ENCODE results near the gene PTPRS.

Gene PTPRS

DNA sequence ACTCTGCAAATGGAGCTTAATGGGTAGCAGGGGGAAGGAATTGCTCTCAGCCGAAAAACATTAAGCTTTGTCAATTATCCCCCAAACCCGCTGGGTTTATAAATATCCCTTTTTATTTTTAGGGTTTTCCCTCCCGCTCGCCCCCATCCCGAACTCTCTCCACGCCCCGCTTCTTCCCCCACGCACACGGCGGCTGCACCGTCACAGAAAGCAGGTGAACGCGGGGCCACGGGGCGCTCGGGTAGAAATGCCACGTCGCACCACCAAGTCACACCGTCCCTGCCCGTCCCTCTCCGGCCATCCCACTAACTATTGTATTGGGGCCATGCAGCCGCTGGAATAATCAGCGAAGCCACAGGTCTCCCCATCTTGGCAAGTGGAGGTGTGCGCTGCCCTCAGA, 3.5 kb downstream of the PTPRS start:
- no peak for TF ChIP-seq FOXP2 (optimal IDR thresholded peaks at IDR 0.05; ENCODE audit: borderline replicate concordance, extremely low read depth, extremely low read length, insufficient read depth)
- TF ChIP-seq, protein P1, sequence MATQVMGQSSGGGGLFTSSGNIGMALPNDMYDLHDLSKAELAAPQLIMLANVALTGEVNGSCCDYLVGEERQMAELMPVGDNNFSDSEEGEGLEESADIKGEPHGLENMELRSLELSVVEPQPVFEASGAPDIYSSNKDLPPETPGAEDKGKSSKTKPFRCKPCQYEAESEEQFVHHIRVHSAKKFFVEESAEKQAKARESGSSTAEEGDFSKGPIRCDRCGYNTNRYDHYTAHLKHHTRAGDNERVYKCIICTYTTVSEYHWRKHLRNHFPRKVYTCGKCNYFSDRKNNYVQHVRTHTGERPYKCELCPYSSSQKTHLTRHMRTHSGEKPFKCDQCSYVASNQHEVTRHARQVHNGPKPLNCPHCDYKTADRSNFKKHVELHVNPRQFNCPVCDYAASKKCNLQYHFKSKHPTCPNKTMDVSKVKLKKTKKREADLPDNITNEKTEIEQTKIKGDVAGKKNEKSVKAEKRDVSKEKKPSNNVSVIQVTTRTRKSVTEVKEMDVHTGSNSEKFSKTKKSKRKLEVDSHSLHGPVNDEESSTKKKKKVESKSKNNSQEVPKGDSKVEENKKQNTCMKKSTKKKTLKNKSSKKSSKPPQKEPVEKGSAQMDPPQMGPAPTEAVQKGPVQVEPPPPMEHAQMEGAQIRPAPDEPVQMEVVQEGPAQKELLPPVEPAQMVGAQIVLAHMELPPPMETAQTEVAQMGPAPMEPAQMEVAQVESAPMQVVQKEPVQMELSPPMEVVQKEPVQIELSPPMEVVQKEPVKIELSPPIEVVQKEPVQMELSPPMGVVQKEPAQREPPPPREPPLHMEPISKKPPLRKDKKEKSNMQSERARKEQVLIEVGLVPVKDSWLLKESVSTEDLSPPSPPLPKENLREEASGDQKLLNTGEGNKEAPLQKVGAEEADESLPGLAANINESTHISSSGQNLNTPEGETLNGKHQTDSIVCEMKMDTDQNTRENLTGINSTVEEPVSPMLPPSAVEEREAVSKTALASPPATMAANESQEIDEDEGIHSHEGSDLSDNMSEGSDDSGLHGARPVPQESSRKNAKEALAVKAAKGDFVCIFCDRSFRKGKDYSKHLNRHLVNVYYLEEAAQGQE (IDR thresholded peaks at IDR 0.05; ENCODE audit: insufficient read depth in 1 of 2, low read depth in 2 of 2, low read length in 2 of 2), result no peak
- TF ChIP-seq POLR2AphosphoS5 (IDR thresholded peaks at IDR 0.05; ENCODE audit: low read depth, low read length), result no peak
- no peak for TF ChIP-seq SIN3A (IDR thresholded peaks at IDR 0.05; ENCODE audit: borderline replicate concordance, insufficient read depth, low read length)
- no peak for TF ChIP-seq TAF1 (IDR thresholded peaks at IDR 0.05; ENCODE audit: borderline replicate concordance, insufficient read depth, low read length)

DNA sequence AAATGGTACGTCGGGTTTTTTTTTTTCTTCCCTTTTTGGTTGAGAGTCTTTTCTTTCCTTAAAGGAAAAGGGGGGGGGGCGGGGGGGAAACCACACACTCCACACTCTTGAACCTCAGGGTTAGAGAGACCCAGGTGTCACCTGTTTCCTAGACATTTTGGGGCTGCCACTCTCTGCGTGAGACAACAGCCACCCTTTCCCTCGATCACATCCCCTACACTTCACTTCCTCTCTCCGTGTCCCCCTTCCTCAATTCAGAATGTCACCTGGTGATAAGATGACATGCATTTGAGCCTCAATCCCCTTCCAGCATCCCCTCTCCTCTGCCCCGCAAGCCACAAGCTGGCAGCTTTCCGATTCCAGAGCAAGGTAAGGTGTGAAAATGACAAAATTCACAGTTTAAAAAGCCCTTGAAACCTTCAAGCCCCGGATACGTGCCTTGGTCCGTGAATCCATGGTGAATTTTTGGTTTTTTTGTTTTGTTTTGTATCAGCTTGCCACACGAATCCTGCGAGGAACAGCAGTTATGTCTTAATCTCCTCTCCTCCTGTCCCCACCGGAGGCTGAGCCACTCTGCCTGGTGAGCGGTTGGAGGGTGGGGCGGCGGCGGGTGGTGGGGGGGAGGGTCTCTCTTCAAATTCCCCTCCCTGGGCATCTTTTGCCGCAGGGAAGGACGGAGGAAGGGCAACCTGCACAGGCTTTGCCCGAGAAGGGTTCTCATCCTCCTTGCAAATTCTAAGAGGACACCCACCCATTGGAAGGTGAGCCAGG, 4.2 kb downstream of the PTPRS start:
- TF ChIP-seq FOXP2 (optimal IDR thresholded peaks at IDR 0.05; ENCODE audit: borderline replicate concordance, extremely low read depth, extremely low read length, insufficient read depth), result no peak
- no peak for TF ChIP-seq POLR2AphosphoS5 (IDR thresholded peaks at IDR 0.05; ENCODE audit: low read depth, low read length)
- TF ChIP-seq, protein P1 (IDR thresholded peaks at IDR 0.05; ENCODE audit: insufficient read depth in 1 of 2, low read depth in 2 of 2, low read length in 2 of 2), result no peak
- no peak for TF ChIP-seq SIN3A (IDR thresholded peaks at IDR 0.05; ENCODE audit: borderline replicate concordance, insufficient read depth, low read length)
- no peak for TF ChIP-seq TAF1 (IDR thresholded peaks at IDR 0.05; ENCODE audit: borderline replicate concordance, insufficient read depth, low read length)

DNA sequence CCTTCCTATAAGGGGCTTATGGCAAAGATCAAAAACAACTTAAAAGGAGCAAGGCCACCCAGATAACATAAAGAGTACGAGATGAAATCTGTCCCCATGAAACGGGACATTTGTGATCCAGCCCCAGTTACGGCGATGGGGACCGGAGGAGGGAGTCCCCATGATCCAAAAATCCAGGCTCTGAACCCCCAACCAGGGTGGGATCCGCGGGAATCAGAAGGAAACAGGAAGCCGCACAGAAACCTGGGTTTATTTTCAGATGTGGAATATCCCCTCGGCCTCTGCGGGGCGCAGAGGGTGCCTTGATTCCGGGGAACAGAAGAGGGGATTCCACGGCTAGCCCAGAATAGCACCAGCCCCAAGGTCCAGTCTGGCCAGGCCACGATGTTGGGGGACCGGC, 5.0 kb downstream of the PTPRS start:
- no peak for TF ChIP-seq POLR2AphosphoS5 (IDR thresholded peaks at IDR 0.05; ENCODE audit: low read depth, low read length)
- no peak for TF ChIP-seq TAF1 (IDR thresholded peaks at IDR 0.05; ENCODE audit: borderline replicate concordance, insufficient read depth, low read length)
- no peak for TF ChIP-seq FOXP2 (optimal IDR thresholded peaks at IDR 0.05; ENCODE audit: borderline replicate concordance, extremely low read depth, extremely low read length, insufficient read depth)
- TF ChIP-seq, protein P1 (IDR thresholded peaks at IDR 0.05; ENCODE audit: insufficient read depth in 1 of 2, low read depth in 2 of 2, low read length in 2 of 2), result no peak
- no peak for TF ChIP-seq SIN3A (IDR thresholded peaks at IDR 0.05; ENCODE audit: borderline replicate concordance, insufficient read depth, low read length)

DNA sequence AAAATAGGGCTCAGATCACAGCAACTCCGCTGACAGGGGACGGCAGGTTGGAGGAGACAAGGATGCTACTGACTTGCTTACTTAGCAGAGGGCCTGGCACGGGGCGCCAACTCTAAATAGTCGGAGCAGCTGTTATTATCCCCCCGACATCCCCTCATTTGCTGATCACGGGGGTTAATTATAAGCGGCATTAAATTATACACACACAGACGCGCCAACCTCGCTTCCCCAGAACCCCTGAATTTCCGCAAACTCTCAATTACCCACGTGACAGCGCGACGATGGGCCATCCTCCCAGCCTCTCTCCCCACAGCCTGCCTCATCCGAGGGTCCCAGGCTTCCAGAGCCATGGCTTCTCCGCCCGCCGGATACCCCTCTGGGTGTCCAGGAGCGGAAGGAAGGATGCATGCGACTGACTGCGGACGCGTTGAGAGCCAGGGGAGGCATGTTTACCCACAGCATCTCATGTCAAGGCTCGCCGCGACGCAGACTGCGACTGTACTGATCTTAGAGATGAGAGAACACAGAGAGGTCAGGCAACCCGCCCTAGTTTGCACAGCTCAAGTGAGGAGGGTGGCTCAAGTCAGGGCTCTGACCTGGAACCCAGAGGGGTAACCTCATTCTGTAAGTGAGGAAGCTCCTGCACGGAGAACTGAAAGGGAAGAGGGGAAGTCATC, 5.7 kb downstream of the PTPRS start:
- TF ChIP-seq SIN3A (IDR thresholded peaks at IDR 0.05; ENCODE audit: borderline replicate concordance, insufficient read depth, low read length), result no peak
- no peak for TF ChIP-seq FOXP2 (optimal IDR thresholded peaks at IDR 0.05; ENCODE audit: borderline replicate concordance, extremely low read depth, extremely low read length, insufficient read depth)
- TF ChIP-seq POLR2AphosphoS5 (IDR thresholded peaks at IDR 0.05; ENCODE audit: low read depth, low read length), result no peak
- TF ChIP-seq, protein P1 (IDR thresholded peaks at IDR 0.05; ENCODE audit: insufficient read depth in 1 of 2, low read depth in 2 of 2, low read length in 2 of 2), result no peak
- no peak for TF ChIP-seq TAF1 (IDR thresholded peaks at IDR 0.05; ENCODE audit: borderline replicate concordance, insufficient read depth, low read length)

All from PFSK-1 (cell line).